Activated CD8-positive, alpha-beta memory T cell treated with anti-CD3 and anti-CD28 coated beads for 36 hours (primary cell): ENCODE results near the gene MCMBP. TPM values are rescaled to one million over a fixed set of nuclear protein-coding genes. Genes with fewer than 3 reads are reported as not detected.
"Not testable (repeated sequence)": the region's sequence is repeated elsewhere in the genome, so short reads cannot be mapped to it uniquely, and the experiment has no call there.

ENCODE experiments used
- CTCF ChIA-PET: fragments of 350-600 bp; sonication (Branson Sonifier 250); formaldehyde crosslinking; loops from one replicate; lab custom pipeline; 2021; ENCODE audit warnings: antibody characterized with exemption; lab: Charles Lee
- POLR2A ChIA-PET: fragments of 350-600 bp; sonication (Branson Sonifier 250); formaldehyde crosslinking; loops from one replicate; lab custom pipeline; 2021; ENCODE audit warnings: antibody characterized with exemption; lab: Charles Lee
- total RNA-seq, 2 experiments: library from RNA; stranded (reverse); gene quantifications; one replicate each; pipeline ENCODE4 v1.2.3, GENCODE V29; 2021

The MCMBP gene
- total RNA-seq, 2 experiments from 2014 or later: 129 to 131 TPM

DNA sequence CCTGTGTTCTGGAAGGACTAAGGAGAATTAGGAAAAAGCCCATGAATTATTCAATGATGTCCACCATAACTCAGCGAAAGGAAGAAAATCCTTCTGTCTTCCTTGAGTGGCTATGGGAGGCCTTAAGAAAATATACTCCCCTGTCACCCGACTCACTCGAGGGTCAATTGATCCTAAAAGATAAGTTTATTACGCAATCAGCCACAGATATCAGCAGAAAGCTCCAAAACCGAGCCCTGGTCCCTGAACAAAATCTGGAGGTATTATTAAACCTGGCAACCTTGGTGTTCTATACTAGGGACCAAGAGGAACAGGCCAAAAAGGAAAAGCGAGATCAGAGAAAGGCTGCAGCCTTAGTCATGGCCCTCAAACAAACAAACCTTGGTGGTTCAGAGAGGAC lies 13.4 kb upstream of the MCMBP start:
- POLR2A ChIA-PET: not testable (repeated sequence)

DNA sequence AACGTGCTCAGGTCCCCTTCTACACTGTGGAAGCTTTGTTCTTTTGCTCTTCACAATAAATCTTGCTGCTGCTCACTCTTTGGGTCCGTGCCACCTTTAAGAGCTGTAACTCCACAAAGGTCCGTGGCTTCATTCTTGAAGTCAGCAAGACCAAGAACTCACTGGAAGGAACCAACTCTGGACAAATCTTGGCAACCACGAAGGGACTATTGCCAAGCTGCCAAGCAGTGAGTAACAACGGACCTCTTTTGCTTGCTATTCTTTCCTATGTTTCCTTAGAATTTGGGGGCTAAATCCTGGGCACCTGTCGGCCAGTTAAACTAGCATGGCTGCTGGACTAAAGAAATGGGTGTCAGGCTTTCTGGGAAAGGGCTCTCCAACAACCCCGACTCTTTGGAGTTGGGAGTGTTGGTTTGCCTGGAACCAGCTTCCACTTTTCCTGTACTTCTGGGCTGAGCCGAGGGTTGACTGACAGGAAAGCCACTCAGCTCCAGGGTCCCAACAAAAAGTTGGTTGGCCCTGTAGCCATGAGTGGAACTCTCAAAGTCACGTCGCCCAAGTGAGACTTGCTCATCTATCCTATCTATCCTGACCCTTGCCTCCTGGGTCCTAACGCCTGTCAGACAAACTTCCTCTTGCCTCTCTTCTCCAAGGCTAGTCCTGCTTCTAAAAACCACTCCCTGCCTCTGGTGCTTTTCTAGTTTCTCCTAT lies 11.4 kb upstream of the MCMBP start:
- POLR2A ChIA-PET: not testable (repeated sequence)
- CTCF ChIA-PET: interaction anchor here (0.5 kb wide), 1 partner anchor 9 kb away, joined by 3 read pairs; no protein-coding TSS in a partner anchor

More for the DNA sequence above, 13.4 kb upstream of the MCMBP start:
- CTCF ChIA-PET: not testable (repeated sequence)

DNA sequence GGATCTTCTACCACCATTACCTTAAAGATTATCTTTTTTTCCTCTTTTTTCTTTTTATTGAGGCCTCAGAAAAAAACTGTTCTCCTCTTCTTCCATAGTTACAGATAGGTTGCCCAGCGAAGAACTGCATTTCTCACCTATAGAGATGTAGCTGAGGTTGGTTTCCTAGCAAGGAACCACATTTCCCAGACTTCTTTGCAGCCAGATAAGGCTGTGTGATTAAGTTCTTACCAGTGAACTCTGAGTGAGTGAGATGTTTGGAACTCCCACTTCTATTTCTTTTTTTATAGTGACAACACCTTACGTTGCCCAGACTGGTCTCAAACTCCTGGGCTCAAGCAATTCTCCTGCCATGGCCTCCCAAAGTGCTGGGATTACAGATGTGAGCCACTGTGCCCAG lies 5.9 kb upstream of the MCMBP start:
- ChIA-PET CTCF (no interaction called here), POLR2A (no interaction called here)

DNA sequence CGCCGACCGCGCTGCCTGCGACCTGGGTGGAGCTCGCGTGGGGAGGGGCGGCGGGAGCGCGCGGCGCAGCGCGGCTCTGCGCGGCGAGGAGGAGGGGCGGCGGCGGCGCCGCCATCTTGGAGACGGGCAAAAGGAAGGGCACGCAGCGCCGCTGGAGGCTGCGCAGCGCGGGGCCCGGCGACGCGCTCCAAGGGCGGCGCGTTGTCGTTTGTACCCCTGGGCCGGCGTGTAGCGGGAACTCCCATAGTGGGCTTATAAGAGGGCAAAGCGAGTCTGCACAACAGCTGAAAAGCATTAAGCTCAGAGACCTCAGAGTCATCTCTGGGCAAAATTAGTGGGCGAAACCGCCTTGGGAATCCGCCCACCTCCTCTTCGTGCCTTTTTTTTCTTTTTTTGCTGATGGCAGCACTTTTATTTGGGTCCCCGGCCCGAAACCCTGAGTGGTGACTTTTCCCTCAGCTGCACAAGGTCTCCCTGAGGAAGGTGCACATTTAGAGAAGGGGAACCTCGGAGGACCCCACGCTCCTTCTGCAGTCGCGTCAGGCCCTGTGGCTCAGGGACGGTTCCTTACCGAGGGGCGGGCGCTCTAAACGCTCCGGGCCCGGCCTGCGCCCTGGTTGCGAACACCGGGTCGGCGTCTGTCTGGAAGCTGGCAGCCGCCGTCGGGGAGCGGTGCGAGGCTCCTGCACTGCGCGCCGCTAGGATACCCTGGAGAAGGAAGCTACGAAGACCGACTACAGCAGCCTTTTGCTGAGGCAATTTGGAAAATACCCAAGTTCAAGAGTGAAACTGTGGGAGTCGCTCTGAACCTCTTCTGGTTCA lies 428 bp upstream of the MCMBP start:
- CTCF ChIA-PET: interaction anchor here (1.0 to 1.4 kb wide), 4 partner anchors 12 to 21 kb away, joined by 3 to 5 read pairs (median 4); no protein-coding TSS in a partner anchor
- POLR2A ChIA-PET: interaction anchor here (0.8 to 3.2 kb wide), 5 partner anchors 19 to 667 kb away, joined by 3 to 37 read pairs (median 5); partner anchors contain the start of genes BAG3, INPP5F and SEC23IP

DNA sequence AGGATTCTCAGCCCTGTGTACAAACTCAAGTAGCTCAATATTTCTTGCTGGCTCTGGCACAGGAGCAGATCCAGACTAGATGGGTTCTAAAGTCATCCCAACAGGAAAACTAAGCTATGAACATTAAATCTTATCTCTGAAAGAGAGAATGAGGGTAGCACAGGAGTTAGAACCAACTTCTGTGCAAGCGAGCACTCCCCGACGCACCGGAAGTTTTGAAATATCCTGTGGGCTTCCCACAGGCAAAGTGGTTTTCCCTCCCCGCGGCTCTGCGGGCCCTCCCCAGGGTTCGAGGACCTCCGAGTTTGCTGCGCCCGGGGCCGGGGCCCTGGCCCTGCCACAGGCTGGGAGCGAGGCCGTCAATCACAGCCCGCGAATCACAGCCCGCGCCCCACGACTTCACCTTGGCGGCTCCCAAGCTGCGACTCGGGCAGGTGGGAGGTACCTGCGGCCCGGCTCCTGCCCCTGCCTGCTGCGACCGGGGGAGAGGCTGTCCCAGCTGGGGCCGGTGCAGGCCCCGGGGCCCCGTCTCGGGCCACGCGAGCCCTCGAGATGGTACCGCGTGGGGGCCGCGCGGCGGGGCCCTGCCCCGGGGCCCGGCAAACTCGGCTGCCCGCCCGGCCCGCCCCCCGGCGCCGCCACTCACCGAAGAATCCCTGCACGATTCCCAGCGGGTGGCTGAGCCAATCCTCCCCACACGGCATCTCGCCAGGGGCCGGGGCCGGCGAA lies 598 bp downstream of the MCMBP start:
- CTCF ChIA-PET: interaction anchor here (1.0 to 1.3 kb wide), 3 partner anchors 20 to 27 kb away, joined by 3 read pairs; no protein-coding TSS in a partner anchor
- POLR2A ChIA-PET: interaction anchor here (0.6 to 3.2 kb wide), 5 partner anchors 20 to 796 kb away, joined by 3 to 37 read pairs (median 5); partner anchors contain the start of genes INPP5F and SEC23IP

DNA sequence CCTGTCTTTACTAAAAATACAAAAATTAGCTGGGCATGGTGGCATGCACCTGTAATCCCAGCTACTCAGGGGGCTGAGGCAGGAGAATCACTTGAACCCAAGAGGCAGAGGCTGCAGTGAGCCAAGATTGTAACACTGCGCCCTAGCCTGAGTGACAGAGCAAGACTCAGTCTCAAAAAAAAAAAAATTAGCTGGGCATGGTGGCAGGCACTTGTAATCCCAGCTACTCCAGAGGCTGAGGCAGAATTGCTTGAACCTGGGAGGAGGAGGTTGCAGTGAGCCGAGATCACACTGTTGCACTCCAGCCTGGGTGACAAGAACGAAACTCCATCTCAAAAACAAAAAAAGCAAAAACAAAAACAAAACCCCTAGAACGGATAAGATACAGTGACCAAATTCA lies 3.2 kb downstream of the MCMBP start:
- CTCF ChIA-PET: interaction anchor here (1.1 kb wide), 1 partner anchor 10 kb away, joined by 3 read pairs; no protein-coding TSS in a partner anchor
- POLR2A ChIA-PET: not testable (repeated sequence)

DNA sequence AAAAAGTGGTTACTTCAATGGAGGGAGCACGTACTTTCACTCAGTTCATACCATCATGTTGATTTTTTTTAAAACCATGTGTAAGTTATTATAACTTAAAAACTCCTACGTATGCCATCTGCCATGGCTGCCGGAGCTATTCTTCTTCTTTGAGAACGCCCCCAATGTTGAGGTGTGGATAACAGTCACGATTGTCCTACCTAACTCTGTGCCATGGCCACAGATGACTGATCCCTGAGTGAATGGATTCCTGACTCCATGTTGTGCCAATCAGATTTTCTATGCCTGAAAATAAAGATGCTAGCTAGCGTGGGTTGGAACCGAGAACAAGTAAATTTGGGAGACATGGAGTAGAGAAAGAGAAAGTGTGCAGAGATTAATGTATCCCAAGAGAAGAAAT lies 5.3 kb downstream of the MCMBP start:
- CTCF ChIA-PET: interaction anchor here (0.7 kb wide), 1 partner anchor 9 kb away, joined by 5 read pairs; no protein-coding TSS in a partner anchor
- POLR2A ChIA-PET: no interaction called here

DNA sequence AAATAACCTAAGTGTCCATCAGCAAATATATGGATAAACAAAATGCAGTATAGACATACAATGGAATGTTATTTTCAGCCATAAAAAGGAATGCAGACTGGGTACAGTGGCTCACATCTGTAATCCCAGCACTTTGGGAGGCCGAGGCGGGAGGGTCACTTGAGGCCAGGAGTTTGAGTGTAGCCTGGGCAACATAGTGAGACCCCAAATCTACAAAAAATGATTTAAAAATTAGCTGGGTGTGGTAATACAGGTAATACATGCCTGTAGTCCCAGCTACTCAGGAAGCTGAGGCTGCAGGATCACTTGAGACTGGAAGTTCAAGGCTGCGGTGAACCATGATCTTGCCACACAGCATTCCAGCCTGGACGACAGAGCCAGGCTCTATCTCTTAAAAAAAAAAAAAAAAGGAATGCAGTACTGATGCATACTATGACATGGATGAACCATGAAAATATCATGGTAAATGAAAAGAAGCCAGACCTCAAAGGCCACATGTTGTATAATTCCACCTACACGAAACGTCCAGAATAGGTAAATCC lies 6.9 kb downstream of the MCMBP start:
- ChIA-PET CTCF (no interaction called here), POLR2A (interaction anchor here (1.0 kb wide), 1 partner anchor 27 kb away, joined by 3 read pairs; the partner anchor contains the start of gene SEC23IP)

DNA sequence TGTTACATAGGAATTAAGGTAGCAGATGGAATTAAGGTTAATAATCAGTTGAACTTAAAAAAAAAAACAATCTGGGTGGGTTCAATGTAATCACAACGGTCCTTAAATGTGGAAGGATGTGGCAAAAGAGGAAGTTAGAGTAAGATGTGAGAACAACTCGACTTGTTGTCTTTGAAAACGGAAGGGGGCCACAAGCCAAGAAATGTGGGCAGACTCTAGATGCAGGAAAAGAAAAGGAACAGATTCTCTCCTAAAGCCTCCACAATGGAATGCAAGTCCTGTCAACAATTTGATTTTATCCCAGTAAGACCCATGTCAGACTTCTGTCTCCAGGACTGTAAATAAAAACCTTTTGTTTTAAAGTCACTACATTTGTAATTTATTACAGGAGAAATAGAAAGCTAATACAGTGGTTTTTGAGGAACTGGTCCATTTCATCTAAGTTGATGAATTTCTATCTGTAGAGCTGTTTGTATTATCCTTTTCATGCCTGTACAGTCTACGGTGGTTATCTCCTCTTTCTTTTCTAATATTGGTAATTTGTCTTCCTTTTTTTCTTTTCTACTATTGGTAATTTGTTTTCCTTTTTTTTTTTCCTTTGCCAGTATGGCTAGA lies 8.6 kb downstream of the MCMBP start:
- CTCF ChIA-PET: interaction anchor here (0.7 kb wide), 1 partner anchor 363 kb away, joined by 4 read pairs; no protein-coding TSS in a partner anchor
- POLR2A ChIA-PET: no interaction called here

DNA sequence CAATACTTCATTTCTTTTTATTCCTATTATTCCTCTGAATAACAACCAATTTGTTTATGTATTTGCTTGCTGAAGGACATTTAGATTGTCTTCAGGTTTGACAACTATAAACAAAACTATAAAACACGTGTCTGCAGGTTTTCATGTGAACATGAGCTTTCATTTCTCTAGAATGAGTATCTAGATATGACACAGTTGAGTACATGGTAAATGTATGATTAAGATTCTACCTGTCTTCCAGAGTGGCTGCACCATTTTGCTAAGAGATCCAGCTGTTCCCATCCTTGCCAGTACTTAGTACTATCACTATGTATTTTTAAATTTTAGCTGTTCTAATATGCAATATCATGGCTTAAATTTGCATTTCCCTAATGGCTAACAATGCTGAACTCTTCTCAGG lies 10.1 kb downstream of the MCMBP start:
- ChIA-PET POLR2A (no interaction called here), CTCF (no interaction called here)

DNA sequence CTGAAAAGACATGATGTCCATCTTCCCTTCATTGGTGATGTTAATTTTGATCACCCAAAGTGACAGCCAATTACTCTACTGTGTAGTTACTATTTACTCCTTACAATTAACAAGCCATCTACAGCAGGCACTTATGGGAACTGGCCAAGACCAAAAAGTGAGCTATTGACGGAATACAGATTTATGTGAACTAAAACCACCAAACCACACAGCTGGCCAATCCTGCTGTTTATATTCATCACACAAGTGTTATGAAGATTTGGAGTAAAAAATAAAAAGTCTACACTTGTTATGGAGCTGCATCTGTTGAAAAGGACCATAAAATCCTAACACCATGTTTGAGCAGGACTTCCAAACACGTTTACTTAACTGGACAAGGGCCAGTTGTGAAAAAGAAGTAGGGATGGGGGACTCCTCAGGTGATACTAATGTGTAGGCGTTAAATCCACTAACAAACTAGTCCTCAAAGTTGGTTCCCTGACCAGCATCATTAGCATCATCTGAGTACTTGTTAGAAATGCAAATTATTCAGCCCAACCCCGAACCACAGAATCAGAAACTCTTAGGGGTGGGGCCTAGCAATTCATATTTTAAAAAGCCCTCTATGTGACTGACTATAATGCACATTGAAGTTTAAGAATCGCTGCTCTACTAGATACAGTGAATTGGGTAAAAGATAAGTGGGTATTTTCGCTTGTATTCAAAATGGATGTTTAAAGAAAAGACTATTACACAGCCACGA lies 11.6 kb downstream of the MCMBP start:
- POLR2A ChIA-PET: no interaction called here
- CTCF ChIA-PET: interaction anchor here (0.6 to 1.6 kb wide), 2 partner anchors 12 to 160 kb away, joined by 3 to 5 read pairs; partner anchors contain the start of gene MCMBP

DNA sequence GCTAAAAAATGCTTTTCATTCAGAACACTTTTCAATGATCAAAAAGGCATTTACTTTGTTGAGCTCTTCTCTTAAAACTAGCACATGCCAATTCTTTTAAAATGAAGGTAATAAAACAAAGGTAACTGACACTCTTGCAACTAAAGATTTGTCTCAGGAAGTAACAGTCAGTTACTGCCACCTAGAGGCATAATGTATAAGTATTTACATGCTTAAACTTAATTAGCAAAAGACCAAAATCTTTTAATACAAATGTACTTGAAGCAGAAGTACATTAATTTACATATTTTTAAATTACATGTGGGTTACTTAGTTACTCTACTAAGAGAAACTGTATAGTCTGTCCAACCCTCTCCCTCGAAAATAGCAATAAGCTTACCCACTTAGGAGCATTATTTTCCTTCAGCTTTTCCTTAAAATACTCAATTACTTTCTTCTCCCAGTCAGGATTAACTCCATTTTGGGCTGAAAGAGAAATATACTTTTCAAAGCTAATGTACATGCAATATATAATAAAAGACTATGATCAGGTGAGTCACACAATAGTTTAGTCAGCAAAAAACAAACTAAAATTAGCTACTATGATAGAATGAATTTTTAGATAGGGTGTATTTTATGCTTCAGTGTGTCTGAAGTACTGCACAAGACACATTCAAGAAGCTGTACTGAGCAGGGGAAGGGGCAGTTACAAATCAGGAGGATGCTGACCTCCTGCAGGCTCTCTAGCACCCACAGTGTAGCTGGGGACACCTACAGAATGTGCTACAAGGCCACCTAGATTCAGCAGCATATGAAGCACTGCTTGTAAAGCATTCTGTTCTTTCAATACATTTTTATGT lies 13.0 kb downstream of the MCMBP start:
- POLR2A ChIA-PET: no interaction called here
- CTCF ChIA-PET: interaction anchor here (0.6 to 1.5 kb wide), 11 partner anchors 10 to 275 kb away, joined by 3 to 5 read pairs (median 4); partner anchors contain the start of genes MCMBP and SEC23IP

DNA sequence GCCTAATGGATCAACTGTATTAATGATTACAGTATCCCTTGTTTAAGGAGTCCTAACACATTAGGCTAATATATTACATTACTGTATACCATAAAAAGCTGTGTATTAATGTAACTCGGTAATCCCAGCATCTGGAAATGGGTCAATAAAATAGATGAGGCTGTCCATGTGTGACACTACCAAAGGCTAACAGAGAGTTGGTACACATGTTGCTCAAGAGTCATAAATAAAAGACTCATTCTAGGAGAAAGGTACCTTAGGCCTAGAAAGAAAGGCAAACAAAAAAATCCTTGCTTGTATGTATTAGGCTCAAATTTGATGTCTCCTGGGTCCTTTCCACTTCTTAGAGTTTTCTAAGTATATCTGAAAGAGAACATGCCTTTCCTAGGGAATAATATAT lies 14.6 kb downstream of the MCMBP start:
- POLR2A ChIA-PET: no interaction called here
- CTCF ChIA-PET: no interaction called here

DNA sequence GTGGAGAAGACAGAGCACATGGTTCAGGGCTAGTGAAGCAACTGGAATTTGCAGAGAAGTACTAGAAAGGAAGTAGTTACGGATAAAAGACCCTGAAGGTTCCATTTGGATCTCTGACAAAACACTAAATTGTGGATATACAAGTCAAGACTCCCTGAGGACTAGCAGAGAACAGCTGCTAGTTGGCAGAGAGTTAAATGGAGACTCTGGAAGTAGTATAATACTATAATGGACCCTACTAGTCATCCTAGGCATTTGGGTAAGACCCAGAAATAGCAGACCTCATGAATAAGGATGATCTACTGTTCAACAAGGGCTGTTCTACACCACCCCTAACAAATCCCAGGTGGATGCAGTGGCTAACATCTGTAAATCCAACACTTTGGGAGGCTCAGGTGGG lies 19.1 kb downstream of the MCMBP start:
- ChIA-PET CTCF (no interaction called here), POLR2A (no interaction called here)

DNA sequence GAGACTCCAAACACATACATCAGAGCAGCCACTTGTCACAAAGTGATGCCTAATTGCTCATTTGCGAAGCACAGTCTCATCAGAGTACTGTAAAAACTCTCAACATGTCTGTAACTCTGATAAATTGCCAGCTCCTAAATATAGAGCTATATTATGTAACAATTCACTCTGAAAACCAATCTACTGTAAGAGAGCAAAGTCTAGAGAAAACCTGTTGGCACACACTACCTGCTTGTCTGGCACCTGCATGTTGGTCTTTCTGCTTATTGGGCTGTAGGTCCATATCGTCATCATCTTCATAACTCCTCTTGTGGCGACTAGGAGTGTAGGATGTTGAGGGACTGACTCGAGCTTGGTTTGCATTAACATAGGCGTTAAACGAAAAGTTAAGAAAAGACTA lies 19.8 kb downstream of the MCMBP start:
- POLR2A ChIA-PET: no interaction called here
- CTCF ChIA-PET: no interaction called here

DNA sequence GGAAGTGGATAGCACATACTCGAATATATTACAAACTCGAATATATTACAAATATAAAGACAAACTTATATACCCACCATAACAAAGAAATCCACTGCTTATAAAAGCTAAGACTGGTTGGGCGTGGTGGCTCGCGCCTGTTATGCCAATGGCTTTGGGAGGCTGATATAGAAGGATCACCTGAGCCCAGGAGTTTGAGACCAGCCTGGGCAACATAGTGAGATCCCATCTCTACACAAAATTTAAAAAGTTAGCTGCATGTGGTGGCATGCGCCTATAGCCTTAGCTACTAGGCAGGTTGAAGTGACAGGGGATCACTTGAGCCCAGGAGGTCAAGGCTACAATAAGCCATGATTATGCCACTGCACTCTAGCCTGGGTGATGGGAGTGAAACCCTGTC lies 20.4 kb downstream of the MCMBP start:
- CTCF ChIA-PET: interaction anchor here (0.7 kb wide), 1 partner anchor 126 kb away, joined by 5 read pairs; the partner anchor contains the start of gene INPP5F
- POLR2A ChIA-PET: no interaction called here

DNA sequence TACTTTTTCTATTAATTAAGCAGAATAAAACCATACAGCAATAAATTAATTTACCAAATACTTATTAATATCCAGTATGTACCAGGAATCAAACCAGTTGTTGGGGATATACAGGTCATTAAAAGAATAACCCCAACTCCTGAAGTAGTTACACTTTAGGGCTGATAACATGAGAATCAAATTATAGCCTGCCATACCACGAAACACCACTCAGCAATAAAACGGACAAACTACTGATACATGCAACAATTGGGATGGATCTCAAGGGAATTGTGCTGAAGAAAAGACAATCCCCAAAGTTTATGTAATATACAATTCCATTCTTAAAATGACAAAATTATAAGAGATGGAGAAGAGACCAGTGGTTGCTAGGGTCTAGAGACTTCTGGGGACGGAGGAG lies 22.7 kb downstream of the MCMBP start:
- ChIA-PET POLR2A (no interaction called here), CTCF (no interaction called here)
